ENCODE data around the gene COA7.

DNA sequence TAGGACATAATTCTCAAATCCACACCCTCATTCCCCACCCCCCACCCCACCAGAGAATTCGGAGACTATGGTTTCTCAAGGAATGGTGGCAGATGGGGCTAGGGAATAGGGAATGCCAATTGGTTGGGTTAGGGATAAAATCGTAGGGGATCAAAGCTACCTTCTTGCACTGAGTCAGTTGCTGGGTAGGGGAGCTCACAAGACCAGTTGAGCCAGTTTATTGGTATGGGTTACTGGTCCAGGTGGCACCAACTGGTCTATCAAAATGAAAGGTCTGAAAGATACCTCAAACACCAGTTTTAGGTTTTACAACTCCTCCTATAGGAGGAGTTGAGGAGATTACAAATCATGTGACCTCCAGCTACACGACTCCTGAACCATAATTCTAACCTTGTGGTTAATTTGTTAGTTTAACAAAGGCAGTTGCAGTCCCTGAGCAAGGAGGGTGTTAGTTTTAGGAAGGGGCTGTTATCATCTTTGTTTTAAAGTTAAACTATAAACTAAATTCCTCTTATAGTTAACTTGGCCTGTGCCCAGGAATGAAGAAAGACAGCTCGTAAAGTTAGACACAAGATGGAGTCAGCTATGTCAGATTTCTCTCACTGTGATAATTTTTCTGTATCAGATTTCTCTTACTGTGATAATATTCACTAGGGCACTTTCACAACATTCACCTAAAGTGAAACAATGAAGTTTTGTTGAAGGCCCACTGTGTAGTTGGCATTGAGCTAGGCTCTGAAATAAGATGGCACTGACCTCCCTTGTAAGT lies 62.6 kb downstream of the COA7 start:
- TF ChIP-seq, protein P1, sequence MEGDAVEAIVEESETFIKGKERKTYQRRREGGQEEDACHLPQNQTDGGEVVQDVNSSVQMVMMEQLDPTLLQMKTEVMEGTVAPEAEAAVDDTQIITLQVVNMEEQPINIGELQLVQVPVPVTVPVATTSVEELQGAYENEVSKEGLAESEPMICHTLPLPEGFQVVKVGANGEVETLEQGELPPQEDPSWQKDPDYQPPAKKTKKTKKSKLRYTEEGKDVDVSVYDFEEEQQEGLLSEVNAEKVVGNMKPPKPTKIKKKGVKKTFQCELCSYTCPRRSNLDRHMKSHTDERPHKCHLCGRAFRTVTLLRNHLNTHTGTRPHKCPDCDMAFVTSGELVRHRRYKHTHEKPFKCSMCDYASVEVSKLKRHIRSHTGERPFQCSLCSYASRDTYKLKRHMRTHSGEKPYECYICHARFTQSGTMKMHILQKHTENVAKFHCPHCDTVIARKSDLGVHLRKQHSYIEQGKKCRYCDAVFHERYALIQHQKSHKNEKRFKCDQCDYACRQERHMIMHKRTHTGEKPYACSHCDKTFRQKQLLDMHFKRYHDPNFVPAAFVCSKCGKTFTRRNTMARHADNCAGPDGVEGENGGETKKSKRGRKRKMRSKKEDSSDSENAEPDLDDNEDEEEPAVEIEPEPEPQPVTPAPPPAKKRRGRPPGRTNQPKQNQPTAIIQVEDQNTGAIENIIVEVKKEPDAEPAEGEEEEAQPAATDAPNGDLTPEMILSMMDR (conservative IDR thresholded peaks at IDR 0.05) = no peak
- TF ChIP-seq EZH2 (IDR thresholded peaks at IDR 0.05; ENCODE audit: low read depth) = no peak
